HG03354 (cell line): ENCODE measurements around the gene MBD6.
"Not testable (repeated sequence)": the region's sequence is repeated elsewhere in the genome, so short reads cannot be mapped to it uniquely, and the experiment has no call there.

Source experiments
- ATAC-seq: cut with Tn5 transposase; IDR thresholded peaks from one replicate; pipeline ENCODE4 v1.9.1; 2021; ENCODE audit warnings: mild to moderate bottlenecking; ENCODE audit not compliant: unreplicated experiment, poor library complexity, severe bottlenecking

Gene MBD6

GRCh38 chr12:57513266-57513665 is 9.4 kb upstream of the MBD6 start:
- ATAC-seq, result no peak

GRCh38 chr12:57513677-57514076 is 8.9 kb upstream of the MBD6 start:
- not testable (repeated sequence) for ATAC-seq

- not testable (repeated sequence) for ATAC-seq
Measured at GRCh38 chr12:57514246-57514645, 8.4 kb upstream of the MBD6 start.

DNA sequence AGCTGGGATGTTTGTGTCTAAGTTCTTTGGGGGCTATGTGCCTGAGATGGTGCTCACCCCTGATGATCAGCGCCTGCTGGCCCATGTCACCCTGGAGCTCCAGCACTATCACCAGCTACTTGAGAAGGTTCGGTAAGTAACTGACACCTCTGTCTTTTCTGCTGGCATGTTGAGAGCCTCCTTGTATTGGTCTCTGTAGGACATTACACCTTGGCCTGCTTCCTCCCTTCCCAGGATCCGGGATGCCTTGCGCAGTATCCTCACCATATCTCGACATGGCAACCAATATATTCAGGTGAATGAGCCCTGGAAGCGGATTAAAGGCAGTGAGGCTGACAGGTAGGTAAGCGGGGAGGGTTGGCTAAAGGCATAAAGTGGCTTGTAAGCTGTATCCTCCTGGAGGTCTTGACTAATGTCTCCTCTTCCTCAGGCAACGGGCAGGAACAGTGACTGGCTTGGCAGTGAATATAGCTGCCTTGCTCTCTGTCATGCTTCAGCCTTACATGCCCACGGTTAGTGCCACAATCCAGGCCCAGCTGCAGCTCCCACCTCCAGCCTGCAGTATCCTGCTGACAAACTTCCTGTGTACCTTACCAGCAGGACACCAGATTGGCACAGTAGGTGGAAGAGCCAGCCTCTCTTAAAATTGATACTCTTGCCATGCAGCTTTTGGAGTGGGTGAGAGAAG is 7.8 kb upstream of the MBD6 start:
- ATAC-seq, result no peak

DNA sequence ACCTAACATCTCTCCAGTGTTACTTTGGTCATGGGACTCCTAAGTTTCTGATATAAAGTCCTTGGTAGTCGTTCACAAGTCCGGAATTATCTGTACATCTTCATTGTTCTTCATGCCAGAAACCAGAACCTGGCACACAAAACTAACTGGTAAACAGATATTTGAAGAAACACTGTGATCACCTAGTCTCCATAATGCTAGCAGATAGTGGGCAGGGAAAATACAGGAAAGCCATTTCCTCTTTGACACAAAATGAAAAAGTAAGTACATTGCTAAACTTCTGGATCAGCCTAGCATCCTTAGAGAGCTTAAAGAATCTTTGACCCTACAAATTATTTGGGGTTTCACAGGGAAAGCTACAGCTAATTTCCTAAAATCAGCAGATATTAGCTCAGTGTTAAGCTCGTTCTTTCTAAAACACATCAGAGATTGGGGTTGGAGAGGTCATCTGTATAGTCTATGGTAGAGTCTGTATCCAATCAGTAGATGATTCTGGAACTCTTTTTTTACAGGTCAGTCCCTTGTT is 7.2 kb upstream of the MBD6 start:
- ATAC-seq, result no peak

- ATAC-seq, result no peak
Measured at GRCh38 chr12:57515934-57516541, 6.6 kb upstream of the MBD6 start.

- no peak for ATAC-seq
Measured at GRCh38 chr12:57516617-57517153, 5.9 kb upstream of the MBD6 start.

- no peak for ATAC-seq
Measured at GRCh38 chr12:57517187-57517586, 5.4 kb upstream of the MBD6 start.

GRCh38 chr12:57517718-57518117 is 4.9 kb upstream of the MBD6 start:
- ATAC-seq, result not testable (repeated sequence)

DNA sequence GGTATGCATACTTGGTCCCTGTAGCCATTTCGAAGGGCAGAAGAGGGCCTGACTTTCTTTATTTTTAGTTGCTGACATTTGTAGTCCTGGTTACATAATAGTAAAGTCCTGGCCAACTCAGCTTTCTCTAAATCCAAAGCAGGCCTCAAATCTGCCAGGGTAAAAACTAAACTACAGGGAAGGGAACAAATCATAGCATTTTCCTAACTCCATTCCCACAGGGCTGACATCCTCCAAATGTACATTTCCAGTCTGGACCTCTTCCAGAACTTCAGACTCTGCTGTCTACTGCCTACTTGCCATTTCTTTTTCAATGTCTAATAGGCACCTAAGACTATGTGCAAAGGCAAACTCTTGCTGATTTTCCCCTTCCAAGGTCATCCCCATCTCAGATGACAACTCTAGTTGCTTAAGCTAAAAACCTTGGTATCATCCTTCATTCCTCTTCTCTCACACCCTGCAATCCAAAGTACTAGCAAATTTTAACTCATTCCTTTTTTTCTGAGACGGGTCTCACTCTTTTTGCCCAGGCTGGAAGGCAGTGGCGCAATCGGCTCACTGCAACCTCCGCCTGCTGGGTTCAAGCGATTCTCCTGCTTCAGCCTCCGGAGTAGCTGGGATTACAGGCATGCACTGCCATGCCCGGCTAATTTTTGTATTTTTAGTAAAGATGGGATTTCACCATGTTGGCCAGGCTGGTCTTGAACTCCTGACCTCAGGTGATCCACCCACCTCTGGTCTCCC is 4.3 kb upstream of the MBD6 start:
- no peak for ATAC-seq

- ATAC-seq, result no peak
Measured at GRCh38 chr12:57518920-57519795, 3.5 kb upstream of the MBD6 start.

GRCh38 chr12:57519796-57520052 is 2.9 kb upstream of the MBD6 start:
- peak; percentile 3 for ATAC-seq

GRCh38 chr12:57520053-57520818 is 2.4 kb upstream of the MBD6 start, which contains the start of gene DDIT3:
DDIT3 (minus strand) TSS chr12:57520514; CDS start chr12:57517406, 3,108 bp downstream.
- ATAC-seq, result peak; percentile 70

- ATAC-seq, result no peak
Measured at GRCh38 chr12:57521525-57522010, 1.1 kb upstream of the MBD6 start.

DNA sequence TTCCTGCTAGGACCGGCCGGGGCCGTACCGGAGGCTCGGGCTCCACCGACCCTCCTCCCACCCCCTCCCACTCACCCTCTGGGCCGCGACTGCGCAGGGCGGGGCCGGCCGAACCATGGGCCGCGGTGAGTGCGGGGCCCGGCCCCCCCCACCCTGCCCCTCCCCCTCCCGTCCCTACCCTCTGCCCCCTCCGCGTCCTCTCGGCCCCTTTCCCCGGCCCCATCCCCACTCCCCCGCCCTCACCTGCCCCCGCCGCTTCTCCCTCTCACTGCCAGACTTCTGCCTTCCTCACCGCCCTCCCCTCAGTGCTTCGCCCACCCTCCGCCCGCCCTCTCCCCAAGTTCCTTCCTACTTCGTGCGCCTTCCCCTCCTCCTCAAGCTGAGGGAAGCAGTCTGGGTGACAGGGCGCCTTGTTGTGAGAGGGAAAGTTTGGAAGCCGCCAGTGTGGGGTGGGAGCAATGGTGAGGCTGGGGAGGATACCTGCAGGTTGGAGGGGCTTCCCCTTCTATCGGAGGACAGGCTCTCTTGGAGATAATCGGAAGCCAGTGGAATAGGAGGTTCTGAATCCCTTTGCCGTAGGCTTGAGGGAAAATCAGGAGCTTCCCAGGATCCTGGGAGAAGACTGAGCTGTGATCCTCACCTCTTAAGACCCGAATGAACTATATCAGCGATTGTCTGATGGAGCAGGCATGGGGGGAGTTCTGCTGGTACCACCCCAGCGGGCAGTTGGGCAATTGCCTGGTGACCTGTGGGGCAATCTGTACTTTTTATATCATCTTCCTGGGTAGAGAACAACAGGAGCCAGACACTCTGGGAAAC is 472 bp downstream of the MBD6 start:
- no peak for ATAC-seq

DNA sequence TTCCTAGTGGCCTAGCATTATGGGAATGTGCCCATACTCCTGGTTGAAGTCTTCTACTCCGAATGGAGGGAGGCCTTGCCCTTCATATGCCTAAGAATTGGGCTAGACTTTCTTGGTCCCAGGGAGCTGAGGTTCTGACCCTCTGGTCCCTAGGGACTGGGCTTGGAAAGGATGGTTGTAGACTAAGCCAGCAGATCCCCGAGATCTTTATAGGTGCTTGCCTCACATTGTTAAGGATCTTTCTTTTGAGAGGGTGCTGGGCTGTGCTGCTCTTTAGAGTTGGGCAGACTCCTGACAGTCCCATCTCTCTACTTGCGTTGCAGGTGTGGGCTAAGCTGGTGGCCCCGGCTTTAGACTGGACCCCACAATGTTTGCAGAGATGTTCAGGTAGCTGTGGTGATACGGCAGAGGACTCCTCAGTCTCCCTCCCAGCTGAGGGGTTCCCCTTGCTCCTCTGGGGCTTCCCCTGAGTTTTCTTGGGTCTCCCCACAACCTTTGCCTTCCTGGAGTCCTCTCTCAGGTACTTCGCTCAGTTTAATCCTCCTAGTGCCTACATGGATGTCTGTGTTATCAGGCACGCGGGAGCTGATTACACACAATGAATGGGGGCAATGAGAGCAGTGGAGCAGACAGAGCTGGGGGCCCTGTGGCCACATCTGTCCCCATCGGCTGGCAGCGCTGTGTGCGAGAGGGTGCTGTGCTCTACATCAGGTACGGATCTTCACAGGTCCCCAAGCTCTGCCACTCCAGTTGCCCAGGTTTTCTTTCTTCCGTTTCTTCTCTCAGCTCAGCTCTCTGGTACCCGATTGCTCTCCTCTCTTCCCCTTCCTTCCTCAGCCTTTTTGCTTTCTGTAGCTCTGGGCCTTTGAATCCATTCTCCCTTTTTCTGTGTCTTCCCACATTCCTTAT is 1.3 kb downstream of the MBD6 start:
- ATAC-seq, result no peak
